HG02798 (cell line): ENCODE results near the gene NAXD.

Source experiments
- ATAC-seq: cut with Tn5 transposase; IDR thresholded peaks from one replicate; pipeline ENCODE4 v1.9.1; 2021; ENCODE audit warnings: mild to moderate bottlenecking; ENCODE audit not compliant: unreplicated experiment, poor library complexity

Gene NAXD

DNA sequence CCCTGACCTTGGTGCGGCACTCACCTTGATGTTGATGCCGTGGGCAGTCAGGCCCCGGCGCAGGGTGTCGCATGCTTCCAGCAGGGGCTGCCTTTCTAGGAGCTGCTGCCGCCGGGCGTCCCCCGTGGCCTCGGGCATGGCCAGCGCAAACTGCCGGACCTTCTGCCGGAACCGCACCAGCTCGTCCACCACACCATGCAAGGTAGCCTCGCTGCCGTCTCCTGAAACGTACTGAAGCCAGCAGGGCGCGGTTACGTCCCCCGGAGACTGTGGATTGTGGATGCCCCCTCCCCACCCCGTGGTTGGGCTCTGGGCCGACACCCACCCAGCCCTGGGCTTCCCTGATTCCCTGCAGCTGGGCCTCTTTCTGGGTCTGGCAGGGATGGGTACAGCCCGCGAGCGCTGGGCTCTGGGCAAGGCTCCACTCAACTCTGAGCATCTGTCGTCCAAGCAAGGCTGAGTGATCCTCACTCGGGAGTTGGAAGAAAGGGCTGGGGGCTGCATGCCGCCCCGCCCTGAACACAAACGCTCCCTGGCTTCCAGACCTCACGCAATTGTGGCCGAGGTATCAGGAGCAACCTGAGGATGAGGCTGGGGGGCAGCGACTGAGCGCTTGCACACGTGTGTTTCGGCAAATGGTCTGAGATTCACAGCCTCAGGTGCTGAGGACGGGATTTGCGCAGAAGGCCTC, 27.1 kb downstream of the NAXD start:
- no peak for ATAC-seq

DNA sequence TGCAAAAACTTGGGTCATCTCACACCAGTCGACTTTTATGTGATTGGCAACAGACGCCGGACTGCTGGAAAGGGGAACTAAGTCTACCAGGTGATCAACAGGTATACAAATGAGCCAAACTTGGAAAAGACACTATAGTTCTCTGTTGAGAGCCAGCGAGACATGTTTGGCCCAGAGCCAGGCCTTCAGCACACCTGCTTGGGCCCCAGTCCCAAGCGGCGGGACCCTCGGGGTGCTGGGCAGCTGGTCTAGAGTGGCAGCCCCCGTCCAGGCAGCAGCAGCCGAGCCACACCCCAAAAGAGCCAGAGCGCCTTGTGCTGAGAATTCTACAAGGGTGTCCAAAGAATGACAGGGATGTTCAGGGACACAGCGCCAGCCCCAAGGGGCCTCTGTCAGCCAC, 28.0 kb downstream of the NAXD start:
- ATAC-seq = no peak

DNA sequence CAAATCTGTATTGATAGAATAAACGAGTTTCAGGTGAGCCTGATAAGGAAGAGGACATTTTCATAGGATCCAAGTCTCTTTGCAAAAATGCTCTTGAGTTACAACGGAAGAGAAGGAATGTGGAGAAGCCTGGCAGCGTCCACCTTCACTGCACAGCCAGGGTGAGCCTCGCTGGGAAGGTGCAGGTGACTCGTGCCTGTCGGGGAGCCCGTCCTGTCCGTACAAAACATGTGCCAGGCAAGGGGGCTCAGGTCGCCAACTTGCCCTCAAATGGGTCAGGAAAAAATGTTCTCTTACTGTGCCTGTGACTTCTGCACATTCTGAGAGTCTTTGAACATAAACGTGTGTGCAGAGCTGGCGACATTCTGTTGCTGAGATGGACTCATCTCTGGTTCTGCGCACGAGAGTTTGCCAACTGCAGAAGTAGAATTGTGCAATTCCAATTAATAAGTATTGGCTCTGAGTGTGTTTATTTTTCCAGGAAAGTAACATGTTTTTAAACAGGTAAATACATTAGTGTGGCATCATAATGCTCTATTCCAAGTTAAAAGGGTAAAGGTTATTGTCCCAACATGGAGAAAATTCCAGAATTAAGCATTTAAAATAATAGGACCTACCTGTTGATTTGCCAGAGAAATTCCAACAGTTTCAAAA, 28.6 kb downstream of the NAXD start:
- no peak for ATAC-seq

DNA sequence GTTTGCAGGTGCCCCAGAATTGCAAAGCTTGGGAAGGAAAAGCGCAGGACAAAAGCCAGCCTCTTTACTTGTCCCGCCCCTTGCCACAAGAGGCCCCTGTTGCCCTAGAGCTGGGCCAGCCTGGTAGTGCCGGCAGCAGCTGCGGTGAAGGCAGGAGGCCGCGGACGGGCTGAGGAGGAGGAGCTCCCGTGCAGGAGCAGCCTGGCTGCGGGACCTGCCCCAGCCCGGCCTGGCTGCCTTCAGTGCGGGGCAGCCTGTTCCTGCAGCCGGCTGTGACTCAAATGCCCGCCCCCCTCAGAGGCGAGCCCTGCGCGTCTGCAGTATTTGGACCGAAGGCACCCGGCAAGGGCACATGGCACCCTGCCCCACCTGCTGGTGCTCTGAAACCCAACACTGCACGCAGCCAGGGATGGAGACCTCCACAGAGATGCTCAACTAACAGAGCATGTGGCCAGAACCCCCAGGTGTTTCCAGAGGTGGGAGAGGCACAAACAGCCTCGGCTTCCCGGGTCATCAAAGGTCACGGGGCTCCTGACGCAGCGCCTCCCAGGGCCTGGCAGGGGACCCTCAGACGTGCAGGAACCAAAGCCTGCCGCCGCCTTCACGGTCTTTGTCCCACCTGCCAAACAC, 29.7 kb downstream of the NAXD start:
- peak; percentile 80 for ATAC-seq

DNA sequence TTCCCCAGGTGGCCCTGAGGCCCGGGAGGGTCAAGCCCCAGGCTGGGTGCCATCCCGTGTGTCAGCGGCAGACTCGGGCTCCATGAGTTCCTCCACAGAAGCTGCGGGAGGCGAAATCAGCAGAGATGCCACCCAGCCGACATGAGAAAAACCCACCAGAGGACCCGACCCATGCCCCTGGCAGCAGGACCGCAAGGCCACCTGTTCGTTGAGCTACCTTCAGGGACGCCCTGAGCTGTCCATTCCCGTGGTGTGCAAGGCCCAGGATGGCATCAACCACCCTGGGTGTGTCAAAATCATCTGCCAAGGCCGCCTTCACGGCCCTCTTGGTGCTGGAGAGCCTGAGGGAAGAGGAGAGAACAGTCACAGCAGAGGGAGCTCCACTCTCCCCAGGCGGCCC, 30.4 kb downstream of the NAXD start:
- no peak for ATAC-seq

DNA sequence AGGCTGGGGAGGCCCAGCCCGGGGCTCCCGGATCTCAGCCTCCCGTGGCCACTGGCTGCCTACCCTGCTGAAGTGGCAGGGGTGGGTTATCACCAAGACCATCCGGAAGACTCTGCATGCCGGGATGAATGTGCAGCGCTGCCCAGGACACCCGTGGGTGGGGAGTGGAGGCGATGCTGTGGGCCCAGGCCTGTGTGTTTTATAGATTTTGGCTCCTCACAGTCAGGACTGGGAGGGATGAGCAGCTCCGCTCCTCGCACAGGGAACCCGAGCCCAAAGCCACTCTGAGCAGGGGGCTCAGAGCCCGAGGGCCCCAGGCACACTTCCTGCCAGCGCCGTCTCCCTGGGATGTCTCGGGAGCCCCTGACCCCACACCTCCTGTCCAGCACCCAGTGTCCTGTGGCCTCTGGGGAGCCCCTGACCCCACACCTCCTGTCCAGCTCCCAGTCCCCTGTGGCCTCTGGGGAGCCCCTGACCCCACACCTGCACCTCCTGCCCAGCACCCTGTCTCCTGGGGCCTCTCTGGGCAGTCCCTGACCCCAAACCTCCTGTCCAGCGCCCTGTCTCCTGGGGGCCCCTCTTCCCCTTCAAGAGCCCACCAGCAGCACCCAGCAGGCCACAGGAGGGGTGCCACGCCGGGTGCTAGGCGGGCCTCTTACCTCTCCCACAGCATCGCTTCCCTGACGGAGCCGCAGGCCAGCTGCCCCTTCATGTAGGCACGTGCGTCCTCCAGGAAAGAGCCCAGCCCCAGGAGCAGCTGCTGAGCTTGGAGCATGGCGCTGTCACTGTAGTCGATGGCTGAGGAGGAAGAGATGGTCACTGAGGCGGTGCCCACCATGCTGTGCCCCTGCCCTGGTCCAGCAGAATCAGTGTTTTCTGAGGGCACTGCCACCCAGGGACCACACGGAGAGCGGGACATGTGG, 31.4 kb downstream of the NAXD start:
- ATAC-seq = no peak

DNA sequence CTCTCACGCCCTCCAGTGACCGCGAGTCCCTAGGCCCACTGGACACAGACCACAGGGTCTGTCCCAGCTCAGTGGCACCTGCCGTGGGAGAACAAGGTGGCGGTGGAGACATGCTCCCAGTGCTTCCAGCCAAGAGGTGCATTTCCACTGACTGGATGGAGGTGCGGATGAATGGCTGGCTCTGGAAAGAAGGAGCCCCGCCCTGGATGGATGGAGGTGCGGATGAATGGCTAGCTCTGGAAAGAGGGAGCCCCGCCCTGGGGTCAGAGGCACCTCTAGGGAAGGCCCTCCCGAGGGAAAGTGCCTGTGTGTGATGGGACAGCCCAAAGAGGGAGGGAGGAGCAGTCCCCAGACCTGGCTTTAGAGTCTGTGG, 32.0 kb downstream of the NAXD start:
- ATAC-seq = no peak

DNA sequence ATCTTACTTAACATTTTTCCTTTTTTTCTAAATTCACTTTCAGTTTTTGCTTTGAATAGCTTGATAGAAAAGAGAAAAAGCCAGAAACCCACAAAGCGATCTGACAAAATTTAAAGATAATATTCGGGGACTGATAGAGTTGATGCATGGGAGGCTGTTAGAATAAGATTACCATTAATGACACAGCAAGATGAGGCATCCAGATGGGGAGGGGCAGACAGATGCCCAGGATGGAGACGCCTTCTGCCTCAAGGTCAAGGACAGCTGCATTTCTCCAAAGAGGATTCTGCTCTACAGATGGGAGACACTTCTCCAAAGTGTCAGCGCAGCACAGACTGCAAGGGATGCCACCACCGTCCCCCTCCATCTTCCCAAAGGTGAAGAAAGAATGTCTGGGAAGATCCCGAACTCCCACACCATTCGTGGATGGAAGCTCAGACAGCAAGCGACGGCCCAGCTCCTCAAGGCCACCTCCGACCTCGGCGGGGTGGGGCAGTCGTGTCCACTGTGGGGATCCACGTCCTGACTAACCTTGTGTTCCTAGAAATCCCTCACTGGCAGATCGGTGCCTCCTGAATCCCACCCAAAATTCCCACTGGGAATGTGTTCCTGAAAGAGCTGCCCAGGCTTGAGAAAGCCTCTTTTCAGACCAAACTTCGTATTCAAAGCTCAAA, 32.9 kb downstream of the NAXD start:
- no peak for ATAC-seq

DNA sequence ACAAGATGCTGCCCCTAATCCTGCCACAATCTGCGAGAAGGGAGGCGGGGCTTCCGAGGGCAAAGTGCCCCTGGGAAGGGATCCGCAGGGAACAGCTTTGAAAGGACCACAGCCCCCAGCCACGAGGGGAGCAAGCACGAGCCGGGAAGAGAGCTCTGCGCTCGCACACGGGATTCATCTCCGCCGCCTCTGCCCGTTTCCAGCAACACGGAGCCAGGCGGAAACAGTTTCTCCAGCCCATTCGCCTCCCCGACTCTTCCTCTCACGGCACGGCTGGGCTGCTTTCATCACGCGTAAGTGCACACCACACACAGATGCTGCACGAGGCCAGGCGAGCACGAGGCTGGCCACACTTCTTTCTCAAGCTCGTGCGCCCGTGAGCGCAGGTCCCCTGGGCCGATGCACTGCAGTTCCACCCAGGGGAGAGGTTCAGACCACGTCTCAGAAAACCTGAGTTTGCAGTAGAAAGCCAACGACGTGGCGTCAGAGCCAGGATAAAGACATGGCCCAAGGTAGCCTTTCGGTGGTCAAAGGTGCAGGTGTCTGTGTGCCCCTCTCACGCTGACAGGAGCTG, 33.6 kb downstream of the NAXD start:
- no peak for ATAC-seq

DNA sequence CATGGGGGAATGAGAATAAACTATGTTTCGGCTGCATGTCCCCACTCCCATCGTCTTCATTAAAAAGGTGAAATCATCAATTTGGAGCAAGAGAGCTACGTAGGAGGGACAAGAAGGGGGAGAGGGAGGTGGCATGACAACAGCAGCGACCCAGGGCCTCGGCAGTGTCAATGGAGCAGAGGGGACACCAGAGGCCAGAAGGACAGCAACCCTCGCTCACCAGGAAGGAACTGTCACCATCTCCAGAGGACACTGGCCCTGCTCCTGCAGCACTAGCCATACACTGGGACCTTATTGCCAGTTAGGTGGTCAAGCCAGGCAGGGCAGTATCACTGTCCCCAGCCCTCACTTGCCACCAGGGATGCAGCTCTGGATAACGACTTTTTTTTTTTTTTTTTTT, 34.2 kb downstream of the NAXD start:
- ATAC-seq = no peak

DNA sequence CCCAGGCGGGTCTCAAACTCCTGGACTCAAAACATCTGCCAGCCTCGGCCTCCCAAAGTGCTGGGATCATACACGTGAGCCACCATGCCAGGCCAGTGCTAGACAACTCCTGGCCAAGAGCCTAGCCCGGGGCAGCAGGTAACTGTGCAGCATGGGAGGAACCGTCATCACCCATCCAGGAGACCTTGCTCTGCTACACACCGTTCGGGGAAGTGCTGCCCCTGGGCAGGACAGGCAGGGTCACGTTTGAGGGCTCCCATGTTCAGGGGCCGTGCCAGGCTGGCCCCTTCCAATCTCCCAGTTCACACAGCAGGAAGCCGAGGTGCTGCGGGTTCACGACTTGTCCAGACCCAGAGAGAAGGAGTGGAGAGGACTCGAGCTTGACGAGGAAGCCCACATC, 35.1 kb downstream of the NAXD start:
- no peak for ATAC-seq

DNA sequence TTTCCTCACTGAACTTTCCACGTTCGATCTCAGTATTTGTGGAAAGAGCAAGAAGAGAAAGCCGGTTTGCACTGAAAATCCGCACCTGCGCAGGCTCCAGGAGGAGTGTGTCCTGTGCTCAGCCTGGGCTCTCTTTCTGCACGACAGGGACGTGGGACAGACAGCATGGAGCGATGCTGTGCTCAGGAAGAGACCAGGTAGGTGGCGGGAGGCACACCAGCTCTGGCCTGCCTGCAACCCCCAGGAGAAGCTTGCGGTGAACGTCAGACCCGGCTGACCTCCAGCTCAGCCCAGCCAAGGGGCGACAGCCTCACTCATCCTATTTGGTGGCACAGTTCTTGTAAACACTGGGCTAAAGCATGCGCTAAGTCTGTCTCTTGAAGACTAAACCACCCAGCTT, 35.9 kb downstream of the NAXD start:
- no peak for ATAC-seq

DNA sequence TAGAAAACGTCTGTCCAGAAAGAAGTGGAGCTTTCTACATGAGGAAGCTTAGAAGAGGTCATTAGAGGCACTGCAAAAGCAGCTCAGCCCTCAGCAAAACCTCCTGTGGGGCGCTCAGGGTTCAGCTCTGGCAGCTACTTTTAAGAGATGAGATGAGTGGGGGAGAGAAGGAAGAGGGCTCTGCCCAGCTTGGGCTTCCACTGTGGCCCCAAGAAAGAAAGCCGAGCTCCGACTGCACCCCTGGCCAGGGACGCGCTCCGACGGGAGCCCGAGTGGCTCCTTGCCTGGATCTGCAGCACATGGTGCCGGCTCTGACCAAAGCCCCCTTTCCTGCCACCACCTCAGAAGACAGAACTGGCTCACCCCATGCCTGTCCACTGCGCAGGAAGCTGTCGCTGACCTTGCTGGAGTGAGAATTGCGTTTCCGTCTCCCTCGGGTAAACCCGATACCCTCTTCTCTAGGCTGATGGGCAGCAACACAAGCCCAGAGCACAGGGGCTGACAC, 36.4 kb downstream of the NAXD start:
- no peak for ATAC-seq

DNA sequence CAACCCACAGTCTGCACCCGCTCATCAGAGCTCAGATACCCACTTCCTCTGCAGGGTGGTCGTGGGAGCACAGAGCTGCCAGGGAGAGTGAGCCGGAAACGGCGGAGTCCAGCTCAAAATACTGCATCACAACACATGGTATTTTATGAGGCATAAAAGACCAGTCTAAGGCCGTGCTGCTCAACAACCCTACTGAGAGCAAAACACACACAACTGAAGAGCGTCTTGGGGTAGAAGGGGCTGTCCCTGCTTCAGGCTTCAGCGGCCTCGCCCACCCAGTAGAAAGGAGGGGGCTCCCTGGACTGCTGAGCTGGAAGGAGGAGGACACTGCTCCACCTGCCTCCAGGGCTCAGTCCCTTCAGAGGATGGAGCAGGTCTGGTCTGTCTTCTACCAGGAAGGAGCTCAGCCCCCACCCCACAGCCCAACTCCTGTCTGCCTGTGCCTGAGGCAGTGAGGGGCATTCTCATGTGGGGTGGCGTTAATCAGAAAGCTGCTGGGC, 36.9 kb downstream of the NAXD start:
- no peak for ATAC-seq

DNA sequence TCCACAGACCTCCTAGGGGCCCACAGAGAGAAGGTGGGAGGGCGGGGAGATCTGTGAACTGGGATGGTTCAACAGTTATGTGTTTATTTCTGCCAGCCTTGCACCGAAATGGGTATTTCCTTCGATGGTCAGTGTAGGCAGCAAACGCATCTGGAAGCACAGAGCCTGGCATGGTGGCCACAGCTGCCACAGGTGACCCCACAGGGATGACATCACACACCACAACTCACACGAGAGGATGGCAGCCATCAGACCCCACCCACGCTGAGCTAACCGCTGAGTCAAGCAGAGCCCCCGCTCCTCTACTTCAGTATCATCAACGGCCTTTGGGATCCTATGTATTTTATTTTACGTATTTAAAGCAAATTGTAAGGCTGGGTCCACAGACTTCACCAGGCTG, 37.4 kb downstream of the NAXD start:
- ATAC-seq = no peak

DNA sequence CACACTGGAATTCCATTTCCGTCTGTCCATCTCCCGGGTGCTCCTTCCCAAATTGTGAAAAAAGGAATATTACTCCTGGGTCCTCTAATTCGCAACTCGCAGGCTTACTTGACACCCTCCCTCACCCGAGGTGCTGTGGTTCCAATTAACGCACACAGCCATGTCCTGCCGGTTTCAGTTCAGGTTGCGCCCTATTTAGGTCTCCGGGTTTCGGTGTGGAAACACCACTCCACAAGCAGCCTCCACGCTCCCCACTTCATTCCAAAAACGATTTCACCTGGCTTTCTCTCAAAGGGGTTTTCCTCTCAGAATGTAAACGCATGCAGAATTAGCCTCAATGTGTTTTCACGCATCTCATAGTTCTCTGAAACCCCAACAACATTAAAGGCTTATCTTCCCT, 37.9 kb downstream of the NAXD start:
- ATAC-seq = no peak

DNA sequence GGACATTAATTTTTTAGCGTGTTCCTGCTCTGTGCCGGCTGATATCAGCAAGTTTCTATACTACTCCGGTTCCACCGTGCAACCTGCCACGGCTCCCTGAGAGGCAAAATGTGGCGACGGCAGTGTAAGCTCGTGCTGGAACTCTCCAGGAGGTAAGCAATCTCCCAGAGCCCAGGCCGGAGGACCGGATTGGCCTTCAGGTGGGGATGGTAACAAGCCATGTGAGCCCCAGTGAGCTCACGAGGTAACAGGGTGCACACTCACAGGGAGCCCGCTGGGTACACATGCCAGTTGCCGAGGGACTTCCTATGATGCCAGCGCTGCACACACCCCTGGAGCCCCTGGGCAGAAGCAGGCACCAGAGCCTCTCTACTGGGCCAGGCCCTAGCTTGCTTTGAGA, 38.5 kb downstream of the NAXD start:
- no peak for ATAC-seq

DNA sequence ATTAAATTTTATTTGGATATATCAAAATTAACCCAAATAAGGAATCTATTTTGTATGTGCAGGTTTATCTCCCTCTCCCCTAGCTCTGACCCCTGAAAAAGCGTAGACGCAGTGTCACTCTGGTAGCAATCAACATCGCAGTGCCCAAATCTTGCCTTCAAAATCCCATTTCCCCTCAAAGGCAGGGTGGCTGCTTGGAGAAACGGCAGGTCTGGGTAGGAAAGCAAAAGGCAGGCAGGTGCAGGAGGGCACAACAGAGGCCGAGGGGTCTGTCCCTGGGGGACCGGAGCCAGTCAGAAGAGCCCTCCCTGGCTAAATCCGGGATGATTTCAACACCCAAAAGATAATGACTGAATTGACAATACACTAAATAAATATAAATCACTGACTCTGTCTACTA, 41.9 kb downstream of the NAXD start:
- ATAC-seq = no peak

DNA sequence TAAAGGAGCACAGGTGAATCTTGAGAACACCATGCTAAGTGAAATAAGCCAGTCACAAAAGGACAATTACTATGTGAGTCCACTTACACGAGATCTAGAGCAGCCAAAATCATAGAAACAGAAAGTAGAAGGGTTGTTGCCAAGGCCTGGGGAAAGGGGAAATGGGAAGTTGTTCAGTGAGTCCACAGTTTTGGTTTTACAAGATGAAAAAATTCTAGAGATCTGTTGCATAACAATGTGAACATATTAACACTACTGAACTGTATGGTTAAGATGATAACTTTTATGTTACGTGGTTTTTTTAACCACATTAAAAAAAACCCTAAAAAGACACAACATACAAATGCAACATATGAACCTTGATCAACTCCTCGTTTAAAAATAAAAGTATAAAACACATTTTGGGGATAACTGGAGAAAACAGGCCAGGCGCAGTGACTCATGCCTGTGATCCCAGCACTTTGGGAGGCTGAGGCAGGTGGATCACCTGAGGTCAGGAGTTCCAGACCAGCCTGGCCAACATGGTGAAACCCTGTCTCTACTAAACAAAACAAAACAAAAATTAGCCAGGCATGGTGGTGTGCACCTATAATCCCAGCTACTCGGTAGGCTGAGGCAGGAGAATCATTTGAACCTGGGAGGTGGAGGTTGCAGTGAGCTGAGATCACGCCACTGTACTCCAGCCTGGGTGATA, 43.0 kb downstream of the NAXD start:
- peak; percentile 88 for ATAC-seq
